Ishikawa (cell line): ENCODE results near the gene C5orf58.

Experiments
- CEBPB ChIP-seq: IDR thresholded peaks from 2 replicates; pipeline ENCODE4 v1.6.1; 2012
- CREB1 ChIP-seq: IDR thresholded peaks from 2 replicates; pipeline ENCODE4 v1.6.1; 2012; ENCODE audit warnings: low read depth
- EGR1 ChIP-seq: IDR thresholded peaks from 2 replicates; pipeline ENCODE4 v1.6.1; 2012
- EP300 ChIP-seq: IDR thresholded peaks from 2 replicates; pipeline ENCODE4 v1.6.1; 2012; ENCODE audit warnings: borderline replicate concordance
- FOXM1 ChIP-seq: IDR thresholded peaks from 2 replicates; pipeline ENCODE4 v1.6.1; 2012; ENCODE audit warnings: low read depth, borderline replicate concordance
- MAX ChIP-seq: IDR thresholded peaks from 2 replicates; pipeline ENCODE4 v1.6.1; 2012
- NFIC ChIP-seq: IDR thresholded peaks from 2 replicates; pipeline ENCODE4 v1.6.1; 2012
- RAD21 ChIP-seq: IDR thresholded peaks from 2 replicates; pipeline ENCODE4 v1.6.1; 2012; ENCODE audit warnings: low read depth
- REST ChIP-seq: IDR thresholded peaks from 2 replicates; pipeline ENCODE4 v1.6.1; 2012; ENCODE audit warnings: low read depth, mild to moderate bottlenecking
- TAF1 ChIP-seq: IDR thresholded peaks from 2 replicates; pipeline ENCODE4 v1.6.1; 2012; ENCODE audit warnings: low read depth, mild to moderate bottlenecking
- TCF12 ChIP-seq: IDR thresholded peaks from 2 replicates; pipeline ENCODE4 v1.6.1; 2012; ENCODE audit warnings: low read depth
- TEAD4 ChIP-seq: IDR thresholded peaks from 2 replicates; pipeline ENCODE4 v1.6.1; 2012
- USF1 ChIP-seq: IDR thresholded peaks from 2 replicates; pipeline ENCODE4 v1.6.1; 2012
- YY1 ChIP-seq: IDR thresholded peaks from 2 replicates; pipeline ENCODE4 v1.6.1; 2012; ENCODE audit warnings: low read depth
- ZBTB7A ChIP-seq: IDR thresholded peaks from 2 replicates; pipeline ENCODE4 v1.6.1; 2012; ENCODE audit warnings: low read depth

Gene C5orf58

GRCh38 chr5:170232786-170233185, at the start of gene C5orf58:
C5orf58 (plus strand) TSS chr5:170232985; CDS start chr5:170234977, 1,992 bp downstream.
- TF ChIP-seq CREB1 (no peak), TAF1 (no peak)

GRCh38 chr5:170183816-170184687, 48.7 kb upstream of the C5orf58 start:
- TF ChIP-seq EGR1 = peak; percentile 33; the same call in 1 of the 2 replicates
- no peak for TF ChIP-seq CEBPB
- TF ChIP-seq USF1 = no peak
- no peak for TF ChIP-seq ZBTB7A
- TF ChIP-seq TCF12 = no peak
- peak; percentile 99 for TF ChIP-seq RAD21
- no peak for TF ChIP-seq CREB1
- no peak for TF ChIP-seq NFIC

GRCh38 chr5:170184737-170185136, 48.0 kb upstream of the C5orf58 start:
- TF ChIP-seq TEAD4 = no peak
- peak; percentile 71 for TF ChIP-seq REST
- no peak for TF ChIP-seq TCF12
- TF ChIP-seq FOXM1 = no peak
- no peak for TF ChIP-seq EGR1
- TF ChIP-seq USF1 = no peak
- no peak for TF ChIP-seq CREB1

- no peak for TF ChIP-seq REST
- TF ChIP-seq EP300 = no peak
- TF ChIP-seq YY1 = no peak
- no peak for TF ChIP-seq ZBTB7A
- no peak for TF ChIP-seq CEBPB
- TF ChIP-seq EGR1 = no peak
- no peak for TF ChIP-seq USF1
- TF ChIP-seq RAD21 = no peak
- no peak for TF ChIP-seq TAF1
- no peak for TF ChIP-seq TCF12
- no peak for TF ChIP-seq CREB1
- TF ChIP-seq NFIC = no peak
- no peak for TF ChIP-seq MAX
- no peak for TF ChIP-seq TEAD4
- TF ChIP-seq FOXM1 = no peak
These were observed 46.6 kb upstream of the C5orf58 start for GRCh38 chr5:170186156-170186555.

GRCh38 chr5:170186856-170187255, 45.9 kb upstream of the C5orf58 start:
- no peak for TF ChIP-seq EGR1
- TF ChIP-seq USF1 = no peak
- TF ChIP-seq ZBTB7A = no peak
- TF ChIP-seq FOXM1 = no peak
- no peak for TF ChIP-seq MAX
- TF ChIP-seq CREB1 = no peak
- no peak for TF ChIP-seq CEBPB
- TF ChIP-seq YY1 = no peak
- TF ChIP-seq TCF12 = no peak
- no peak for TF ChIP-seq TAF1
- TF ChIP-seq RAD21 = no peak
- TF ChIP-seq EP300 = no peak
